ENCODE data around the gene NDUFS6.

NDUFS6 gene

GRCh38 chr5:1761453-1761755 is 39.8 kb upstream of the NDUFS6 start:
- TF ChIP-seq CTCF (IDR thresholded peaks at IDR 0.05; ENCODE audit: low read depth, low read length, missing control alignments), result no peak
- no peak for DNase-seq (ENCODE audit: extremely low read depth, low read depth)
- H3K4me3 ChIP-seq (replicated peaks; ENCODE audit: low read depth, low read length), result no peak overlapping the region

- no peak for DNase-seq (ENCODE audit: extremely low read depth, low read depth)
- H3K4me3 ChIP-seq (replicated peaks; ENCODE audit: low read depth, low read length), result no peak overlapping the region
- no peak for TF ChIP-seq CTCF (IDR thresholded peaks at IDR 0.05; ENCODE audit: low read depth, low read length, missing control alignments)
Measured at GRCh38 chr5:1762121-1762882, 38.9 kb upstream of the NDUFS6 start.

- DNase-seq (ENCODE audit: extremely low read depth, low read depth), result no peak
- H3K4me3 ChIP-seq (replicated peaks; ENCODE audit: low read depth, low read length), result no peak overlapping the region
- TF ChIP-seq CTCF (IDR thresholded peaks at IDR 0.05; ENCODE audit: low read depth, low read length, missing control alignments), result no peak
Measured at GRCh38 chr5:1762883-1763547, 38.2 kb upstream of the NDUFS6 start.

DNA sequence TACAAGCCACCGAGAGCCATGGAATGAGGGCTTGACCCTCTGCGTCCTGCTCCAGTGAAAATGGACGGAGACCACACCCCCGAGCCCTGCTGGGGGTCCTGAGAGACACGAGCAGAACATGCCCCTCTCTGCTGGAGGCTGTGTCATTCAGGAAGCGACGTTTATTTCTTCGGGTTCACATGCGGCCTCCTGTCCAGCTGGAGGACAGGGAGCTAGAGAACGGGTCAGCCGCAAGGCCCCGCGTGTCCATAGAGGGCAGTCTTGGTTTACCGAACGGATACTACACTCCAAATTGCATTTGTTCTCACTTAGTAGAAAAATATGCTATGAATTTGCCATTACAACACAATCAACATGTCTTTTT is 37.7 kb upstream of the NDUFS6 start:
- no peak overlapping the region for H3K4me3 ChIP-seq (replicated peaks; ENCODE audit: low read depth, low read length)
- TF ChIP-seq CTCF (IDR thresholded peaks at IDR 0.05; ENCODE audit: low read depth, low read length, missing control alignments), result peak; percentile 87
- peak; percentile 37 for DNase-seq (ENCODE audit: extremely low read depth, low read depth)

DNA sequence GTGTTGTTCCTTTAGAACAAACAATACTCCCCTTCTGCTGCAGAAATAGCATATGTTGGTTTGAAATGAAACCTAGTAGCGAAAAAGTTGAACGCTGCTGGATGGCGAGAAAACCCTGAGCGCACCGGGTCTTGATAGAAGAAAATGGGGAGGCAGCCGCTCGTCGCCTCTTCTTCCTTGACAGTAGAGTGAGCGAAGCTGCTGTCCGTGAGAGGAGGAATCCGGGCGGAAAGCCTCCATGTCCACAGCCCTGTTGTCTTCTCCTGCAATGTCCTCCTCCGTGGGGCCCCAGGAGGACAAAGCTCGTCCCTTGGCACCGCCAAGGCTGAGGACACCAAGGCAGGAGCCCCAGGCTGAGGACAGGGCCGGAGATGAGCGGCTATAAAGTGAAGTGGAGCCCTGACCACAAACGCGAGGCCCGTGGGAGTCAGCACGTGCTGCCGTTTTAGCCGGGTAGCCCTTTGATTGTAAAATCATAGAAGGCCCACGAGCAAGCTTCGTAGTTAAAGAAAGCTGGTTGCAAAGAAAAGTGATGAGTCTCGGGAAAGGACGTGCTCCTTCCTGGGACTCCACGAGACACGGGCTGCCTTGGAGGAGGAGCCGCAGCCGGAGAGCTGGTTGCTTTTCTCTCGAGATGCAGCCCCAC is 37.1 kb upstream of the NDUFS6 start:
- no peak for TF ChIP-seq CTCF (IDR thresholded peaks at IDR 0.05; ENCODE audit: low read depth, low read length, missing control alignments)
- no peak overlapping the region for H3K4me3 ChIP-seq (replicated peaks; ENCODE audit: low read depth, low read length)
- DNase-seq (ENCODE audit: extremely low read depth, low read depth), result no peak

- no peak overlapping the region for H3K4me3 ChIP-seq (replicated peaks; ENCODE audit: low read depth, low read length)
- DNase-seq (ENCODE audit: extremely low read depth, low read depth), result no peak
- TF ChIP-seq CTCF (IDR thresholded peaks at IDR 0.05; ENCODE audit: low read depth, low read length, missing control alignments), result no peak
Measured at GRCh38 chr5:1764606-1764960, 36.6 kb upstream of the NDUFS6 start.

Measured in HFF-Myc (cell line).